ENCODE results near the gene SP100. TPM values are rescaled to one million over a fixed set of nuclear protein-coding genes. Genes with fewer than 3 reads are reported as not detected.
"Not testable (repeated sequence)": the region's sequence is repeated elsewhere in the genome, so short reads cannot be mapped to it uniquely, and the experiment has no call there.

SP100 gene
- total and polyA plus RNA-seq, 2 donors (not counting 1 experiment from before 2014, with no cell fraction given): 106 to 120 TPM

- no peaks in the 10 kb centered on the region for H3K4me1 ChIP-seq (ENCODE audit: control insufficient read depth, extremely low read depth, insufficient read depth, low read length)
- no peak overlapping the region for H3K4me3 ChIP-seq (replicated peaks in 1 of 4; ENCODE audit: control extremely low read depth in 1 of 4, insufficient read depth in 1 of 4, low read depth in 3 of 4, low read length in 4 of 4)
- no peaks in the 10 kb centered on the region for H4K20me1 ChIP-seq (ENCODE audit: control insufficient read depth, extremely low read depth, insufficient read depth, low read length)
- TF ChIP-seq, protein P1, sequence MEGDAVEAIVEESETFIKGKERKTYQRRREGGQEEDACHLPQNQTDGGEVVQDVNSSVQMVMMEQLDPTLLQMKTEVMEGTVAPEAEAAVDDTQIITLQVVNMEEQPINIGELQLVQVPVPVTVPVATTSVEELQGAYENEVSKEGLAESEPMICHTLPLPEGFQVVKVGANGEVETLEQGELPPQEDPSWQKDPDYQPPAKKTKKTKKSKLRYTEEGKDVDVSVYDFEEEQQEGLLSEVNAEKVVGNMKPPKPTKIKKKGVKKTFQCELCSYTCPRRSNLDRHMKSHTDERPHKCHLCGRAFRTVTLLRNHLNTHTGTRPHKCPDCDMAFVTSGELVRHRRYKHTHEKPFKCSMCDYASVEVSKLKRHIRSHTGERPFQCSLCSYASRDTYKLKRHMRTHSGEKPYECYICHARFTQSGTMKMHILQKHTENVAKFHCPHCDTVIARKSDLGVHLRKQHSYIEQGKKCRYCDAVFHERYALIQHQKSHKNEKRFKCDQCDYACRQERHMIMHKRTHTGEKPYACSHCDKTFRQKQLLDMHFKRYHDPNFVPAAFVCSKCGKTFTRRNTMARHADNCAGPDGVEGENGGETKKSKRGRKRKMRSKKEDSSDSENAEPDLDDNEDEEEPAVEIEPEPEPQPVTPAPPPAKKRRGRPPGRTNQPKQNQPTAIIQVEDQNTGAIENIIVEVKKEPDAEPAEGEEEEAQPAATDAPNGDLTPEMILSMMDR (conservative IDR thresholded peaks at IDR 0.05 in 1 of 2, IDR thresholded peaks at IDR 0.05 in 1 of 2; ENCODE audit: low read depth in 1 of 2, low read length in 2 of 2): no peak
- TF ChIP-seq EZH2 (IDR thresholded peaks at IDR 0.05; ENCODE audit: low read length, missing control alignments): no peak
- H3K27ac ChIP-seq (ENCODE audit: insufficient read depth, low read length): no peak overlapping the region
- H3K9me3 ChIP-seq (ENCODE audit: control insufficient read depth, insufficient read depth, low read depth, low read length): no peaks in the 10 kb centered on the region
- no peak overlapping the region for H3K9ac ChIP-seq (ENCODE audit: insufficient read depth, low read length)
- no peaks in the 10 kb centered on the region for H3K79me2 ChIP-seq (ENCODE audit: control insufficient read depth, insufficient read depth, low read length)
- H3K4me2 ChIP-seq (ENCODE audit: extremely low read depth, insufficient read depth, low read length): no peak overlapping the region
- no peak overlapping the region for H2AFZ ChIP-seq (ENCODE audit: low read length)
- H3K27me3 ChIP-seq (ENCODE audit: control insufficient read depth, insufficient read depth, low read length): no peaks in the 10 kb centered on the region
- H3K36me3 ChIP-seq (ENCODE audit: control insufficient read depth, insufficient read depth, low read length): no peaks in the 10 kb centered on the region
- no peak for DNase-seq (ENCODE audit: low read depth in 2 of 2)
Observed at GRCh38 chr2:230384986-230385385, 31.0 kb upstream of the SP100 start.

- Histone ChIP-seq H3K4me1 (ENCODE audit: control insufficient read depth, extremely low read depth, insufficient read depth, low read length) (no peaks in the 10 kb centered on the region), H3K36me3 (ENCODE audit: control insufficient read depth, insufficient read depth, low read length) (no peaks in the 10 kb centered on the region), H2AFZ (ENCODE audit: low read length) (no peak overlapping the region), H3K9ac (ENCODE audit: insufficient read depth, low read length) (no peak overlapping the region), H3K4me3 (replicated peaks in 1 of 4; ENCODE audit: control extremely low read depth in 1 of 4, insufficient read depth in 1 of 4, low read depth in 3 of 4, low read length in 4 of 4) (no peak overlapping the region), H4K20me1 (ENCODE audit: control insufficient read depth, extremely low read depth, insufficient read depth, low read length) (no peaks in the 10 kb centered on the region), H3K27me3 (ENCODE audit: control insufficient read depth, insufficient read depth, low read length) (no peaks in the 10 kb centered on the region), H3K27ac (ENCODE audit: insufficient read depth, low read length) (no peak overlapping the region), H3K9me3 (ENCODE audit: control insufficient read depth, insufficient read depth, low read depth, low read length) (no peaks in the 10 kb centered on the region), H3K4me2 (ENCODE audit: extremely low read depth, insufficient read depth, low read length) (no peak overlapping the region), H3K79me2 (ENCODE audit: control insufficient read depth, insufficient read depth, low read length) (no peaks in the 10 kb centered on the region)
- no peak for TF ChIP-seq EZH2 (IDR thresholded peaks at IDR 0.05; ENCODE audit: low read length, missing control alignments)
- TF ChIP-seq, protein P1 (conservative IDR thresholded peaks at IDR 0.05 in 1 of 2, IDR thresholded peaks at IDR 0.05 in 1 of 2; ENCODE audit: low read depth in 1 of 2, low read length in 2 of 2): no peak
- no peak for DNase-seq (ENCODE audit: low read depth in 2 of 2)
Observed at GRCh38 chr2:230394301-230394700, 21.7 kb upstream of the SP100 start.

DNA sequence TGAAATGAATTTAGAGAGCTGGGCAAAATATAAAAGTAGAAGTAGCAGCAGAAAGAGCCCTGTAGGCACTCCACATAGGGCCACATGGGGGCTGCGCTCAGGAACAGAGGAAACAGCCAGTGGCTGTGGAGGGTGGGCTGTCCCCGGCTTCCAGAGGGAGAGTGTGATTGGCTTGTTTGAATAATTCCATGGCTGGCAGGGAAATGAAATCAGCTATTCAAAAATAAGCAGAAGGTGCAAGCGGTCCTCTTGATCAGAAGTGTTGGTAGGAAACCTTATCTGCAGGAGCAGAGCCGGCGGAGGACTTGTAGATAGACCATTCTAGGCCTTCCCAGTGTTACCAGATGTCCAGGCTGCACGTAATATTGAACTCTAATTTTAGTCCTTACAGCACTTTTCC lies 17.3 kb upstream of the SP100 start:
- not testable (repeated sequence) for H3K79me2 ChIP-seq (ENCODE audit: control insufficient read depth, insufficient read depth, low read length); H3K4me3 ChIP-seq (replicated peaks in 1 of 4; ENCODE audit: control extremely low read depth in 1 of 4, insufficient read depth in 1 of 4, low read depth in 3 of 4, low read length in 4 of 4); H3K36me3 ChIP-seq (ENCODE audit: control insufficient read depth, insufficient read depth, low read length); H3K9ac ChIP-seq (ENCODE audit: insufficient read depth, low read length); H3K27me3 ChIP-seq (ENCODE audit: control insufficient read depth, insufficient read depth, low read length); H3K9me3 ChIP-seq (ENCODE audit: control insufficient read depth, insufficient read depth, low read depth, low read length); H3K4me1 ChIP-seq (ENCODE audit: control insufficient read depth, extremely low read depth, insufficient read depth, low read length); H2AFZ ChIP-seq (ENCODE audit: low read length); H3K27ac ChIP-seq (ENCODE audit: insufficient read depth, low read length); H3K4me2 ChIP-seq (ENCODE audit: extremely low read depth, insufficient read depth, low read length); DNase-seq (ENCODE audit: low read depth in 2 of 2); H4K20me1 ChIP-seq (ENCODE audit: control insufficient read depth, extremely low read depth, insufficient read depth, low read length)
